GM19351 (cell line): ENCODE measurements around the gene CEP192.
A peak's percentile ranks its signal among the peaks of the same experiment; 100 is the strongest.
"Not testable (repeated sequence)": the region's sequence is repeated elsewhere in the genome, so short reads cannot be mapped to it uniquely, and the experiment has no call there.

Experiments
- ATAC-seq: cut with Tn5 transposase; IDR thresholded peaks from one replicate; pipeline ENCODE4 v1.9.1; 2021; ENCODE audit warnings: mild to moderate bottlenecking, moderate library complexity; ENCODE audit not compliant: unreplicated experiment

The CEP192 gene

GRCh38 chr18:12990967-12991820 is at the start of gene CEP192:
CEP192 (plus strand) TSS chr18:12991362; CDS start chr18:12999425, 8,063 bp downstream.
- peak; percentile 82 for ATAC-seq

GRCh38 chr18:12943215-12943614 is 47.9 kb upstream of the CEP192 start:
- ATAC-seq = no peak

GRCh38 chr18:12944709-12945108 is 46.5 kb upstream of the CEP192 start:
- ATAC-seq = no peak

GRCh38 chr18:12946549-12947284 is 44.4 kb upstream of the CEP192 start:
- ATAC-seq = no peak

- peak; percentile 65 for ATAC-seq
Observed at GRCh38 chr18:12947285-12948049, 43.7 kb upstream of the CEP192 start, which contains the start of gene SEH1L. SEH1L (plus strand) TSS chr18:12948011; CDS start chr18:12948122, 111 bp downstream.

- ATAC-seq = peak; percentile 70
Observed at GRCh38 chr18:12948050-12948804, 42.9 kb upstream of the CEP192 start.

- no peak for ATAC-seq
Observed at GRCh38 chr18:12958478-12958877, 32.7 kb upstream of the CEP192 start.

- no peak for ATAC-seq
Observed at GRCh38 chr18:12960395-12960794, 30.8 kb upstream of the CEP192 start.

GRCh38 chr18:12960853-12961397 is 30.2 kb upstream of the CEP192 start:
- ATAC-seq = no peak

- no peak for ATAC-seq
Observed at GRCh38 chr18:12963069-12963468, 28.1 kb upstream of the CEP192 start.

- no peak for ATAC-seq
Observed at GRCh38 chr18:12968115-12968514, 23.0 kb upstream of the CEP192 start.

- no peak for ATAC-seq
Observed at GRCh38 chr18:12968619-12969018, 22.5 kb upstream of the CEP192 start.

- ATAC-seq = no peak
Observed at GRCh38 chr18:12973562-12974213, 17.5 kb upstream of the CEP192 start.

GRCh38 chr18:12975488-12975887 is 15.7 kb upstream of the CEP192 start:
- no peak for ATAC-seq

GRCh38 chr18:12976305-12976704 is 14.9 kb upstream of the CEP192 start:
- no peak for ATAC-seq

- not testable (repeated sequence) for ATAC-seq
Observed at GRCh38 chr18:12980065-12980464, 11.1 kb upstream of the CEP192 start.

- ATAC-seq = no peak
Observed at GRCh38 chr18:12989397-12990122, 1.6 kb upstream of the CEP192 start.

GRCh38 chr18:12990123-12990475 is 1.1 kb upstream of the CEP192 start:
- no peak for ATAC-seq

GRCh38 chr18:12990641-12990966 is 558 bp upstream of the CEP192 start:
- ATAC-seq = peak; percentile 3
